HK-2 (cell line): ENCODE measurements around the gene USH1G.
"Not testable (repeated sequence)": the region's sequence is repeated elsewhere in the genome, so short reads cannot be mapped to it uniquely, and the experiment has no call there.

Source experiments
- DNase-seq: peaks from one replicate; pipeline ENCODE4 v3.0.0-alpha.2; 2018; ENCODE audit not compliant: unreplicated experiment

The USH1G gene

GRCh38 chr17:74874615-74875037, 48.4 kb downstream of the USH1G start:
- DNase-seq, result no peak

GRCh38 chr17:74873874-74874614, 49.0 kb downstream of the USH1G start:
- DNase-seq, result no peak

- DNase-seq, result peak; percentile 99
Measured at GRCh38 chr17:74873037-74873873, 49.8 kb downstream of the USH1G start.

GRCh38 chr17:74872313-74873036, 50.6 kb downstream of the USH1G start, which contains the start of gene FDXR:
TSS of gene FDXR (minus strand) at chr17:74872994. CDS start at chr17:74872944, 50 bp downstream.
- DNase-seq, result no peak

GRCh38 chr17:74871356-74872076, 51.5 kb downstream of the USH1G start:
- DNase-seq, result no peak

GRCh38 chr17:74870512-74870911, 52.5 kb downstream of the USH1G start:
- peak; percentile 51 for DNase-seq

GRCh38 chr17:74870028-74870427, 53.0 kb downstream of the USH1G start:
- not testable (repeated sequence) for DNase-seq

GRCh38 chr17:74868908-74869255, 54.2 kb downstream of the USH1G start:
- DNase-seq, result no peak

GRCh38 chr17:74868251-74868907, 54.7 kb downstream of the USH1G start:
- no peak for DNase-seq

GRCh38 chr17:74866198-74866835, 56.7 kb downstream of the USH1G start:
- DNase-seq, result no peak
